Measurements from ENCODE around the gene MPPE1. TPM values are rescaled to one million over a fixed set of nuclear protein-coding genes. Genes with fewer than 3 reads are reported as not detected.
A peak's percentile ranks its signal among the peaks of the same experiment; 100 is the strongest.

Gene MPPE1
- total and polyA plus RNA-seq, 4 experiments from 2014 or later = 28.5 to 79.7 (median 59.6) TPM

DNA sequence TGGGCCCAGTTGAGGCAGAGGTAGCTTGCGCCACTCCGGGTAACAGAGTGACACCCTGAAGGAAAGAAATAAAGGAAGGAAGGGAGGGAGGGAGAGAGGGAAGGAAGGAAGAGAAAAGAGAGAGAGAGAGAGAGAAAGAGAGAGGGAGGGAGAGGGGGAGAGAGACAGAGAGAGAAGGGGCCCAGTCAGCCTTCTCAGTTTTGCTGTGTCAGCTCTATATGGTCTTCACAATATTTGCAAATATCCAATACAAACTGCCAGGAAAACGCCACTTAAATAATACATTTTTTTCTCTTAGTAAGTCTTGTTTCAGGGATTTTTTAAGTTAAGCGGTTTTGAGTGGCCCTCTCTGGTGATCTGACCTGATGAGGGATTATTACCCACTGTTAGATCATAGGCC is 62.5 kb downstream of the MPPE1 start:
- intact Hi-C loops (cut with micrococcal nuclease) = no loop called here
- H3K27me3 ChIP-seq (ENCODE audit: insufficient read depth, low read length) = no peaks in the 10 kb centered on the region
- no peaks in the 10 kb centered on the region for H3K9me3 ChIP-seq (ENCODE audit: control insufficient read depth in 1 of 2, low read length in 2 of 2)
- H3K4me3 ChIP-seq (ENCODE audit: low read length in 2 of 2) = no peak overlapping the region
- Mint-ChIP-seq H3K36me3 (peaks cover 0 to 9% of the 10 kb centered on the region in 2 donors), H3K27ac (peak overlapping the region in 2 of 7 donors; percentile 2 to 50), H3K4me1 (peaks cover 7 to 13% (median 9%) of the 10 kb centered on the region in 4 donors), H3K9me3 (no peaks in the 10 kb centered on the region), H3K4me3 (no peak overlapping the region), H3K27me3 (no peaks in the 10 kb centered on the region)
- CTCF ChIA-PET (ENCODE audit: partially characterized antibody) = interaction anchor here (2.4 kb wide), 1 partner anchor 11 kb away, joined by 6 read pairs; no protein-coding TSS in a partner anchor
- POLR2A ChIA-PET (ENCODE audit: partially characterized antibody) = no interaction called here
- no peak for DNase-seq
- H3K36me3 ChIP-seq (ENCODE audit: insufficient read depth, low read length) = no peaks in the 10 kb centered on the region
- no peak overlapping the region for H3K27ac ChIP-seq (ENCODE audit: low read depth, low read length)
- H3K4me1 ChIP-seq (ENCODE audit: insufficient read depth, low read length) = peaks cover 7% of the 10 kb centered on the region

DNA sequence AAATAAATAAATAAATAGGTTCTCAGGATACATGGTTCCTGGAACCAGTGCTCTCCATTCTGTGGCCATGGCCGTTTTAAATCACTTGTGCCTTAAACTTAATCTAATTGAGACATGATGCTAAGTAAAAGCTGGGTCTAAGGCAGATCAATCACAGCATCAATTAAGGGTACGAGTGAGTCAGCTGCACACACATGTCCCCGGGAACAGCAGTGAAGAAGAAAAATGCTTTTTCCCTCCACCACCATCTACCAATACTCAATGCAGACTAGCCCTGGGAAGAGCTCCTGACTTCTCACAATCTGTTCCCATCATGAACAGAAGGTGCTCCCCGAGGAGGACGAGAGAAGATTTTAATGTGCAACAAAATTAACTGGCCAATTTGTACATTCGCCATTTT is 63.7 kb downstream of the MPPE1 start:
- intact Hi-C loops (cut with micrococcal nuclease) = no loop called here
- CTCF ChIA-PET (ENCODE audit: partially characterized antibody) = interaction anchor here (2.4 kb wide), 1 partner anchor 10 kb away, joined by 6 read pairs; no protein-coding TSS in a partner anchor

DNA sequence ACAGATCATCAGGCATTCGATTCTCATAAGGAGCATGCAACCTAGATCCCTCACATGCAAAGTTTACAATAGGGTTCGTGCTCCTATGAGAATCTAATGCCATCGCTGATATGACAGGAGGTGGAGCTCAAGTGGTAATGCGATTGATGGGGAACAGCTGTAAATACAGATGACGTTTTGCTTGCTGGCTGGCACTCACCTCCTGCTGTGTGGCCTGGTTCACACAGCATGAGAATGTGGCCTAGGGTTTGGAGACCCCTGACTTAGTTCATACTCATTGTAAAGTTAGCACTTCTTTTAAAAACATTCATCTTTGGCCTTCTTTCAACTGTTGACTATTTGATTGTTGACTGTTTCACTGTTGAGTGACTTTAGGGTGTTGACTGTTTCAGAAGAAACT is 65.6 kb downstream of the MPPE1 start:
- no peaks in the 10 kb centered on the region for H3K36me3 Mint-ChIP-seq
- no peak for DNase-seq
- Histone ChIP-seq H3K4me3 (ENCODE audit: low read length in 2 of 2) (no peak overlapping the region), H3K27me3 (ENCODE audit: insufficient read depth, low read length) (no peaks in the 10 kb centered on the region), H3K4me1 (ENCODE audit: insufficient read depth, low read length) (no peaks in the 10 kb centered on the region), H3K36me3 (ENCODE audit: insufficient read depth, low read length) (no peaks in the 10 kb centered on the region), H3K9me3 (ENCODE audit: control insufficient read depth in 1 of 2, low read length in 2 of 2) (no peaks in the 10 kb centered on the region), H3K27ac (ENCODE audit: low read depth, low read length) (no peak overlapping the region)
- no peaks in the 10 kb centered on the region for H3K4me1 Mint-ChIP-seq
- intact Hi-C loops (cut with micrococcal nuclease) = no loop called here
- ChIA-PET POLR2A (ENCODE audit: partially characterized antibody) (no interaction called here), CTCF (ENCODE audit: partially characterized antibody) (no interaction called here)
- no peaks in the 10 kb centered on the region for H3K9me3 Mint-ChIP-seq
- H3K27me3 Mint-ChIP-seq = peaks cover 0 to 2% of the 10 kb centered on the region in 2 donors
- H3K4me3 Mint-ChIP-seq = no peak overlapping the region
- no peak overlapping the region for H3K27ac Mint-ChIP-seq

More for the DNA sequence above, 63.7 kb downstream of the MPPE1 start:
- no peak overlapping the region for H3K4me3 Mint-ChIP-seq
- no peaks in the 10 kb centered on the region for H3K9me3 Mint-ChIP-seq
- Histone ChIP-seq H3K27me3 (ENCODE audit: insufficient read depth, low read length) (no peaks in the 10 kb centered on the region), H3K36me3 (ENCODE audit: insufficient read depth, low read length) (no peaks in the 10 kb centered on the region), H3K9me3 (ENCODE audit: control insufficient read depth in 1 of 2, low read length in 2 of 2) (no peaks in the 10 kb centered on the region), H3K4me1 (ENCODE audit: insufficient read depth, low read length) (peaks cover under 1% of the 10 kb centered on the region), H3K4me3 (ENCODE audit: low read length in 2 of 2) (no peak overlapping the region), H3K27ac (ENCODE audit: low read depth, low read length) (no peak overlapping the region)
- H3K4me1 Mint-ChIP-seq = peaks cover 0 to 1% (median under 1%) of the 10 kb centered on the region in 4 donors
- no peak overlapping the region for H3K27ac Mint-ChIP-seq
- no peaks in the 10 kb centered on the region for H3K36me3 Mint-ChIP-seq
- H3K27me3 Mint-ChIP-seq = no peaks in the 10 kb centered on the region
- DNase-seq = no peak
- POLR2A ChIA-PET (ENCODE audit: partially characterized antibody) = no interaction called here

DNA sequence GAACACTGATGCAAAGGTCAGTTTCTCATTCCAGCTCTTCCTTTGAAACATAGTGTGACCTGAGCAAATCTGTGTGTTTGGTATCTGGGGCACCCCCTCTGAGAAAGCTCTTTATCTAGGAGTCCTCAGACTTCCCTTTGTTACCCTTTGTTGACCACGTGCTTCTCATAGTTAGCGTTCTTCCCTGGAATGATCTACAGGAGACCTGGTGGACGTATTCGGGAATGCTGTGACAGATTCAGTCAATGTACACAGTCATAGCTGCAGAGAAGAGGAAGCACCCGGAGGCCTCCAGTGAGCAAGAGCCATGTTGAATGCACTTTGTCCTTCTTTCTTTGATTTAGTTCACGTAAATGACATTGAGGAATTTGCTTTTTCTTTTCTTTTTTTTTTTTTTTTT is 67.6 kb downstream of the MPPE1 start:
- no peak overlapping the region for H3K4me3 Mint-ChIP-seq
- Histone ChIP-seq H3K27ac (ENCODE audit: low read depth, low read length) (no peak overlapping the region), H3K27me3 (ENCODE audit: insufficient read depth, low read length) (no peaks in the 10 kb centered on the region), H3K36me3 (ENCODE audit: insufficient read depth, low read length) (no peaks in the 10 kb centered on the region), H3K4me1 (ENCODE audit: insufficient read depth, low read length) (no peaks in the 10 kb centered on the region), H3K4me3 (ENCODE audit: low read length in 2 of 2) (no peak overlapping the region), H3K9me3 (ENCODE audit: control insufficient read depth in 1 of 2, low read length in 2 of 2) (no peaks in the 10 kb centered on the region)
- no peaks in the 10 kb centered on the region for H3K9me3 Mint-ChIP-seq
- no peaks in the 10 kb centered on the region for H3K4me1 Mint-ChIP-seq
- no peak overlapping the region for H3K27ac Mint-ChIP-seq
- CTCF ChIA-PET (ENCODE audit: partially characterized antibody) = interaction anchor here (1.3 to 1.7 kb wide), 2 partner anchors 8 to 97 kb away, joined by 3 to 6 read pairs; no protein-coding TSS in a partner anchor
- intact Hi-C loops (cut with micrococcal nuclease) = no loop called here
- no peaks in the 10 kb centered on the region for H3K36me3 Mint-ChIP-seq
- POLR2A ChIA-PET (ENCODE audit: partially characterized antibody) = interaction anchor here (0.9 kb wide), 1 partner anchor 10 kb away, joined by 4 read pairs; no protein-coding TSS in a partner anchor
- H3K27me3 Mint-ChIP-seq = peaks cover 0 to 2% of the 10 kb centered on the region in 2 donors
- no peak for DNase-seq

DNA sequence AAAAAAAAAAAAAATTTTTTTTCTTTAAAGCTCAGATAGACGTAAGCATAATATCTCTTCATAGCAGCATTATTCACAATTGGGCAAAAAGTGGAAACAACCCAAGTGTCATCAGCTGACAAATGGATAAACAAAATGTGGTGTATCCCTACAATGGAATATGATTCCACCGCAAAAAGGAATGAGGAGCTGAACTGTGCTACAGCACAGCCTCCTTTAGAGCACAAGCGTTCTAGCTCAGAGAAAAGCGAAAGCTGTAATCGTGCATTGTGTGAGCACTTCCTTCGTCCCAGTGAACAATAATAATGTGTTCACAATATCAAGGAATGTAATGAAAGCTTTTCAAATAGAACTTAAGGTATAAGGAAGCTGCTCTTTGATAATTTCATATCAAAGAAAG is 68.6 kb downstream of the MPPE1 start:
- CTCF ChIA-PET (ENCODE audit: partially characterized antibody) = interaction anchor here (0.9 to 1.7 kb wide), 3 partner anchors 9 to 98 kb away, joined by 3 to 6 read pairs (median 3); no protein-coding TSS in a partner anchor
- H3K9me3 Mint-ChIP-seq = no peaks in the 10 kb centered on the region
- H3K9me3 ChIP-seq (ENCODE audit: control insufficient read depth in 1 of 2, low read length in 2 of 2) = no peaks in the 10 kb centered on the region
- H3K27ac ChIP-seq (ENCODE audit: low read depth, low read length) = no peak overlapping the region
- H3K36me3 ChIP-seq (ENCODE audit: insufficient read depth, low read length) = no peaks in the 10 kb centered on the region
- H3K4me1 Mint-ChIP-seq = no peaks in the 10 kb centered on the region
- no peak overlapping the region for H3K4me3 Mint-ChIP-seq
- H3K4me1 ChIP-seq (ENCODE audit: insufficient read depth, low read length) = no peaks in the 10 kb centered on the region
- DNase-seq = no peak
- no peaks in the 10 kb centered on the region for H3K27me3 ChIP-seq (ENCODE audit: insufficient read depth, low read length)
- peaks cover 0 to 2% of the 10 kb centered on the region in 2 donors for H3K27me3 Mint-ChIP-seq
- H3K27ac Mint-ChIP-seq = no peak overlapping the region
- H3K4me3 ChIP-seq (ENCODE audit: low read length in 2 of 2) = no peak overlapping the region
- intact Hi-C loops (cut with micrococcal nuclease) = no loop called here
- H3K36me3 Mint-ChIP-seq = no peaks in the 10 kb centered on the region
- POLR2A ChIA-PET (ENCODE audit: partially characterized antibody) = no interaction called here

DNA sequence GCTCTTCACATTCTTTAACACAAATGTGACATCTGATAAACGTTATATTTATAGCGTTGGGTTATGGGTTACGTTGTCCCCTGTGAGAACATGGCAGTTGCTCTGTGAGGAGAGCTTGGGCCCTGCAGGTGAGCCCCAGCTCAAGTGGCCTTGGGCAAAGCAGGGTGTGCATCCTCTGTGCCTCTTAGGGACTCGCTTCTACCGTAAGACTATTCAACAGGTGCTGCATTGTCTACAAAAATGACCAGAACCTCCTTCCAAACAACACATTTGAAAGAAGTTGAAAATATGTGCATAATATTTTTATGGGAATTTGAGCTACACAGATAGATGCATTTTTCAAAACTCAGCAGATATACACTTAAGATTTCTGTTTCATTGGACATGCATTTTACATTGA is 73.3 kb downstream of the MPPE1 start:
- H3K4me3 Mint-ChIP-seq = no peak overlapping the region
- no peak for DNase-seq
- ChIA-PET POLR2A (ENCODE audit: partially characterized antibody) (no interaction called here), CTCF (ENCODE audit: partially characterized antibody) (interaction anchor here (1.2 to 1.7 kb wide), 3 partner anchors 11 to 103 kb away, joined by 4 to 6 read pairs (median 5); no protein-coding TSS in a partner anchor)
- H3K27ac ChIP-seq (ENCODE audit: low read depth, low read length) = no peak overlapping the region
- H3K9me3 Mint-ChIP-seq = no peaks in the 10 kb centered on the region
- intact Hi-C loops (cut with micrococcal nuclease) = no loop called here
- no peak overlapping the region for H3K27ac Mint-ChIP-seq
- no peaks in the 10 kb centered on the region for H3K4me1 Mint-ChIP-seq
- no peak overlapping the region for H3K4me3 ChIP-seq (ENCODE audit: low read length in 2 of 2)
- H3K27me3 ChIP-seq (ENCODE audit: insufficient read depth, low read length) = no peaks in the 10 kb centered on the region
- no peaks in the 10 kb centered on the region for H3K9me3 ChIP-seq (ENCODE audit: control insufficient read depth in 1 of 2, low read length in 2 of 2)
- H3K4me1 ChIP-seq (ENCODE audit: insufficient read depth, low read length) = no peaks in the 10 kb centered on the region
- no peaks in the 10 kb centered on the region for H3K36me3 ChIP-seq (ENCODE audit: insufficient read depth, low read length)
- no peaks in the 10 kb centered on the region for H3K36me3 Mint-ChIP-seq
- H3K27me3 Mint-ChIP-seq = peaks cover 0 to 4% of the 10 kb centered on the region in 2 donors
